HG02884 (cell line): ENCODE results near the gene ABHD12.
"Not testable (repeated sequence)": the region's sequence is repeated elsewhere in the genome, so short reads cannot be mapped to it uniquely, and the experiment has no call there.

ENCODE experiments used
- ATAC-seq: cut with Tn5 transposase; IDR thresholded peaks from one replicate; pipeline ENCODE4 v1.9.1; 2021; ENCODE audit warnings: mild to moderate bottlenecking, moderate library complexity; ENCODE audit not compliant: unreplicated experiment

The ABHD12 gene

GRCh38 chr20:25390538-25391528 is at the start of gene ABHD12:
TSS of gene ABHD12 (minus strand) at chr20:25390835. CDS start at chr20:25390703, 132 bp downstream.
- ATAC-seq: peak; percentile 86

GRCh38 chr20:25439328-25439727 is 48.7 kb upstream of the ABHD12 start:
- ATAC-seq: peak; percentile 61

- ATAC-seq: no peak
Observed at GRCh38 chr20:25437153-25437581, 46.5 kb upstream of the ABHD12 start.

- ATAC-seq: no peak
Observed at GRCh38 chr20:25424536-25424935, 33.9 kb upstream of the ABHD12 start.

GRCh38 chr20:25422032-25422431 is 31.4 kb upstream of the ABHD12 start:
- ATAC-seq: no peak

GRCh38 chr20:25421102-25421501 is 30.5 kb upstream of the ABHD12 start:
- no peak for ATAC-seq

- ATAC-seq: no peak
Observed at GRCh38 chr20:25418776-25419175, 28.1 kb upstream of the ABHD12 start.

- ATAC-seq: no peak
Observed at GRCh38 chr20:25408890-25409289, 18.3 kb upstream of the ABHD12 start.

GRCh38 chr20:25408170-25408547 is 17.5 kb upstream of the ABHD12 start:
- ATAC-seq: no peak

- ATAC-seq: peak; percentile 86
Observed at GRCh38 chr20:25407311-25408169, 16.9 kb upstream of the ABHD12 start, which contains the start of gene GINS1. TSS of gene GINS1 (plus strand) at chr20:25407673. CDS start at chr20:25407821, 148 bp downstream.

- ATAC-seq: no peak
Observed at GRCh38 chr20:25402583-25402982, 11.9 kb upstream of the ABHD12 start.

GRCh38 chr20:25400291-25400732 is 9.7 kb upstream of the ABHD12 start:
- not testable (repeated sequence) for ATAC-seq

GRCh38 chr20:25399037-25399430 is 8.4 kb upstream of the ABHD12 start:
- peak; percentile 66 for ATAC-seq

- no peak for ATAC-seq
Observed at GRCh38 chr20:25398376-25399036, 7.9 kb upstream of the ABHD12 start.

- no peak for ATAC-seq
Observed at GRCh38 chr20:25397821-25398220, 7.2 kb upstream of the ABHD12 start.

- ATAC-seq: no peak
Observed at GRCh38 chr20:25397096-25397495, 6.5 kb upstream of the ABHD12 start.

GRCh38 chr20:25394996-25395395 is 4.4 kb upstream of the ABHD12 start:
- no peak for ATAC-seq

GRCh38 chr20:25394276-25394675 is 3.6 kb upstream of the ABHD12 start:
- no peak for ATAC-seq

GRCh38 chr20:25389858-25390537 is 637 bp downstream of the ABHD12 start:
- peak; percentile 30 for ATAC-seq

- no peak for ATAC-seq
Observed at GRCh38 chr20:25389401-25389857, 1.2 kb downstream of the ABHD12 start.
